Coronary artery (tissue), 2 donors: ENCODE measurements around the gene TRNAU1AP.

ENCODE experiments used
- DNase-seq: peaks from one replicate; pipeline ENCODE4 v3.0.0-alpha.2; 2017; ENCODE audit warnings: low spot score
- H3K27ac ChIP-seq, 2 donors: fragments of 200-600 bp; sonication (generic); one replicate each; pipeline ENCODE4 v1.5.1; 2016 to 2019
- H3K4me3 ChIP-seq: fragments of 200-600 bp; sonication (generic); 2 replicates; pipeline ENCODE4 v1.5.1; 2016; ENCODE audit warnings: mild to moderate bottlenecking, moderate library complexity
- TF ChIP-seq, protein P1 (sequence below): fragments of 200-600 bp; sonication (generic); IDR thresholded peaks from one replicate; pipeline ENCODE4 v1.5.1; 2019; ENCODE audit warnings: antibody characterized with exemption

Gene TRNAU1AP

DNA sequence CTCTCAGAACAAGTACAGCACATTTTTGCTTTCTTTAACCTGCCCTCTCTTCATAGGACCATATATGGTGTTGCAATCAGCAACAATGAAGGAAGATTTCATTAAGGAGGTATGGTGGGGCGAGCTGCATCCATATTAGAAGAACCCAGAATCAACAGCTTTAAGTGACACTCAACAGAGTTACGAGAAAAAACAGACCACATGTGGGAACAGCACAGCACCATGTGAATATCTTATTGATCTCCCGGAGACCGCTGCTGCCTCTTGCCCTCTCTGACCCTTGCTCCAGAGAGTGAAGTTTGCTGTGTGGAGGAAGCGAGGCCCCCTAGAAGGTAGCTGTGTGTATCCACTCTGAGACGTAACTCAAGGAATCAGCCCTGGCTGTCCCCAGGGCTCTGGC, 52.1 kb downstream of the TRNAU1AP start:
- no peak for DNase-seq
- Histone ChIP-seq H3K4me3 (no peak overlapping the region), H3K27ac (no peak overlapping the region)
- TF ChIP-seq, protein P1, sequence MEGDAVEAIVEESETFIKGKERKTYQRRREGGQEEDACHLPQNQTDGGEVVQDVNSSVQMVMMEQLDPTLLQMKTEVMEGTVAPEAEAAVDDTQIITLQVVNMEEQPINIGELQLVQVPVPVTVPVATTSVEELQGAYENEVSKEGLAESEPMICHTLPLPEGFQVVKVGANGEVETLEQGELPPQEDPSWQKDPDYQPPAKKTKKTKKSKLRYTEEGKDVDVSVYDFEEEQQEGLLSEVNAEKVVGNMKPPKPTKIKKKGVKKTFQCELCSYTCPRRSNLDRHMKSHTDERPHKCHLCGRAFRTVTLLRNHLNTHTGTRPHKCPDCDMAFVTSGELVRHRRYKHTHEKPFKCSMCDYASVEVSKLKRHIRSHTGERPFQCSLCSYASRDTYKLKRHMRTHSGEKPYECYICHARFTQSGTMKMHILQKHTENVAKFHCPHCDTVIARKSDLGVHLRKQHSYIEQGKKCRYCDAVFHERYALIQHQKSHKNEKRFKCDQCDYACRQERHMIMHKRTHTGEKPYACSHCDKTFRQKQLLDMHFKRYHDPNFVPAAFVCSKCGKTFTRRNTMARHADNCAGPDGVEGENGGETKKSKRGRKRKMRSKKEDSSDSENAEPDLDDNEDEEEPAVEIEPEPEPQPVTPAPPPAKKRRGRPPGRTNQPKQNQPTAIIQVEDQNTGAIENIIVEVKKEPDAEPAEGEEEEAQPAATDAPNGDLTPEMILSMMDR = no peak

DNA sequence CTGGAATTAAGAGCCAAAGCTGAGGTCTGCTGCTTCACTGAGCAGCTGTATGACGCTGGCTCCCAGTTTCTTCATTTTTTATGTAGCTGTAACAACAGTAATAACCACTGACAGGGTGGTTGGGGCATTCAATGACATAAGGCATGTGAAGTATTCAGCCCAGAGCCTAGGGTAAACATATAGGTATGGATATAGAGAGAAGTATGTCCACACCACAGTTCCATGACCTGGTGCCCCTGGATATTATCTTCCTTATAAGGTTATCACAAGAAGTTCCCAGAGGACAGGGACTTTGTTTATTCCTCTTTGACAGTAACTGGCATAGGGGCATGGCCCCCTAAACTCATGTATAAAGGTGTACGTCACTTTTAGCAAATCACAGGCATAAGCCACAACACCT, 53.9 kb downstream of the TRNAU1AP start:
- Histone ChIP-seq H3K4me3 (no peak overlapping the region), H3K27ac (no peak overlapping the region)
- TF ChIP-seq, protein P1 = no peak
- no peak for DNase-seq

DNA sequence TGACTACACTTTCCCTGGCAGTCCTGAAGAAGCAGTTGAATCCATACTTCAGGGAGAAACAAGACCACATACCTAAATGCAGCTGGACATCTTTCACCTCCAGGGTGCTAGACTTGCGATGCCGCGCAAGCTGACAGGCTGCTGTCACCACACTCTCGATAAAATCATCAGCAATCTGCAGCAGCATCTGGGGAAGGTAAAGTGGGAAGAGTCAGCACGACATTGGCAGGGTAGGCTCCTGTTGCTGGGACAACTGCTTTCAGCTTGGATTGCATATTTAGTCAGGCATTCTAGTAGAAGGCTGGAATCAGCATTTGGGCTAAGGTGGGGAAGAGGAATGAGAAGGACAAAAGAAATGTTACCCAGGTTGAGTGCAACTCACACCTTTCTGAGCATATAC, 60.3 kb downstream of the TRNAU1AP start:
- no peak overlapping the region for H3K27ac ChIP-seq
- TF ChIP-seq, protein P1 = no peak
- H3K4me3 ChIP-seq = no peak overlapping the region
- DNase-seq = no peak
